Right atrium auricular region (tissue), 2 donors: ENCODE data around the gene CLCN6. TPM values are rescaled to one million over a fixed set of nuclear protein-coding genes. Genes with fewer than 3 reads are reported as not detected.
A peak's percentile ranks its signal among the peaks of the same experiment; 100 is the strongest.

Experiments
- DNase-seq: peaks from one replicate; pipeline ENCODE4 v3.0.0-alpha.2; 2019; ENCODE audit warnings: low spot score
- H3K27ac ChIP-seq, 2 donors: fragments of 200-600 bp; sonication (generic); 1 replicate in 1 of 2; 2 replicates in 1 of 2; pipeline ENCODE4 v1.5.1; 2016 to 2019
- H3K27me3 ChIP-seq, 2 donors: fragments of 200-600 bp; sonication (generic); one replicate each; pipeline versions ENCODE4 v1.5.1 to v1.6.0; 2017 to 2019
- H3K36me3 ChIP-seq: fragments of 200-600 bp; sonication (generic); one replicate; pipeline ENCODE4 v1.5.1; 2016
- H3K4me1 ChIP-seq, 2 donors: fragments of 200-600 bp; sonication (generic); one replicate each; pipeline versions ENCODE4 v1.5.1 to v1.6.0; 2017 to 2019
- H3K4me3 ChIP-seq, 2 donors: fragments of 200-600 bp; sonication (generic); 1 replicate in 1 of 2; 2 replicates in 1 of 2; pipeline ENCODE4 v1.5.1; 2017 to 2019; ENCODE audit warnings: mild to moderate bottlenecking in 1 of 2, moderate library complexity in 1 of 2
- H3K9me3 ChIP-seq, 2 donors: fragments of 200-600 bp; sonication (generic); one replicate each; pipeline ENCODE4 v1.5.1; 2019
- total RNA-seq, 2 donors: library from RNA; depleted of rRNA; stranded (reverse); fragments of >200 nt; gene quantifications; one replicate each; pipeline ENCODE4 v1.1.0, GENCODE V29; 2016
- TF ChIP-seq, protein P1 (sequence below), 2 donors: fragments of 200-600 bp; sonication (generic); IDR thresholded peaks; one replicate each; pipeline ENCODE4 v1.5.1; 2019; ENCODE audit warnings: antibody characterized with exemption in 2 of 2

The CLCN6 gene
- total RNA-seq, 2 donors from 2014 or later: 14.8 to 15.2 TPM

- Histone ChIP-seq H3K36me3 (peaks cover 12% of the 10 kb centered on the region), H3K4me1 (peaks cover 0 to 11% of the 10 kb centered on the region in 2 donors), H3K27ac (no peak overlapping the region), H3K27me3 (no peaks in the 10 kb centered on the region), H3K9me3 (no peaks in the 10 kb centered on the region), H3K4me3 (no peak overlapping the region)
- DNase-seq: no peak
- TF ChIP-seq, protein P1, sequence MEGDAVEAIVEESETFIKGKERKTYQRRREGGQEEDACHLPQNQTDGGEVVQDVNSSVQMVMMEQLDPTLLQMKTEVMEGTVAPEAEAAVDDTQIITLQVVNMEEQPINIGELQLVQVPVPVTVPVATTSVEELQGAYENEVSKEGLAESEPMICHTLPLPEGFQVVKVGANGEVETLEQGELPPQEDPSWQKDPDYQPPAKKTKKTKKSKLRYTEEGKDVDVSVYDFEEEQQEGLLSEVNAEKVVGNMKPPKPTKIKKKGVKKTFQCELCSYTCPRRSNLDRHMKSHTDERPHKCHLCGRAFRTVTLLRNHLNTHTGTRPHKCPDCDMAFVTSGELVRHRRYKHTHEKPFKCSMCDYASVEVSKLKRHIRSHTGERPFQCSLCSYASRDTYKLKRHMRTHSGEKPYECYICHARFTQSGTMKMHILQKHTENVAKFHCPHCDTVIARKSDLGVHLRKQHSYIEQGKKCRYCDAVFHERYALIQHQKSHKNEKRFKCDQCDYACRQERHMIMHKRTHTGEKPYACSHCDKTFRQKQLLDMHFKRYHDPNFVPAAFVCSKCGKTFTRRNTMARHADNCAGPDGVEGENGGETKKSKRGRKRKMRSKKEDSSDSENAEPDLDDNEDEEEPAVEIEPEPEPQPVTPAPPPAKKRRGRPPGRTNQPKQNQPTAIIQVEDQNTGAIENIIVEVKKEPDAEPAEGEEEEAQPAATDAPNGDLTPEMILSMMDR (IDR thresholded peaks at IDR 0.05): no peak
These were observed 45.2 kb downstream of the CLCN6 start for GRCh38 chr1:11851180-11851579.

DNA sequence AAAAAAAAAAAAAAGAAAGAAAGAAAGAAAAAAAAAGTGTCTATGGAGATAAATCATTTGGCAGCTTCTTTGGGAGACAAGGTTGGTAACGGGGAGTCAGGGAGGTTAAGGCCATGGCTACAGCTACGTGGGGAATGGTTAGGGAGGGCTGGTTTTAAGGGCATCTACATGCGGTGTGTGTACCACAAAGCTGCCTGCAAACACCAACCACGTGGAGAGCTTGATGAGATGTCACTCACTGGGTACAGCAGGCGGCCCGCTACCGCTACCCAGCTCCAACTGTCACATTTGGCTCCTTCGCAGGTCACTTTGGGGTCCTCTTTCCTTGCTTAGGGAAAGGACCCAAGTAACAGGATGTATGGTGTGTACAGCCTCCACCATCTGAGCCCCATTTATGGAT is 48.5 kb downstream of the CLCN6 start:
- no peak for DNase-seq
- TF ChIP-seq, protein P1 (IDR thresholded peaks at IDR 0.05): no peak
- peaks cover 19% of the 10 kb centered on the region for H3K36me3 ChIP-seq
- H3K4me3 ChIP-seq: no peak overlapping the region
- peaks cover 0 to 4% of the 10 kb centered on the region in 2 donors for H3K27me3 ChIP-seq
- peaks cover 0 to 8% of the 10 kb centered on the region in 2 donors for H3K4me1 ChIP-seq
- peak overlapping the region; percentile 42 to 94 for H3K27ac ChIP-seq
- H3K9me3 ChIP-seq: no peaks in the 10 kb centered on the region

DNA sequence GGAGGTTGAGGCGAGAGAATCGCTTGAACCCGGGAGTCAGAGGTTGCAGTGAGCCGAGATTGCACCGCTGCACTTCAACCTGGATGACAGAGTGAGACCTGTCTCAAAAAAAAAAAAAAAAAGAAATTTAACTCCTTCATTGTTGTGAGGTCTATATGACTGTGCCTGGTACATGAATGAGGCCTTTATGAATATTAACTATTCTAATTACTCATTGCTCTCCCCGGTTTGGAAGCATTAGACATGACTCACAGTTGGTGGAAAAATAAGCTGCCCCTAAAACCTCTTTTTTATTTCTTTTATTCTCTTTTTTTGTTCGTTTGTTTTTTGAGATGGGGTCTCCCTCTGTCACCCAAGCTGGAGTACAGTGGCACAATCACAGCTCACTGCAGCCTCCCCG is 49.4 kb downstream of the CLCN6 start:
- Histone ChIP-seq H3K9me3 (no peaks in the 10 kb centered on the region), H3K27ac (peak overlapping the region; percentile 72 to 94), H3K27me3 (peaks cover 0 to 4% of the 10 kb centered on the region in 2 donors), H3K4me1 (peaks cover 0 to 8% of the 10 kb centered on the region in 2 donors), H3K36me3 (peaks cover 19% of the 10 kb centered on the region), H3K4me3 (no peak overlapping the region)
- DNase-seq: no peak
- TF ChIP-seq, protein P1 (IDR thresholded peaks at IDR 0.05): no peak

DNA sequence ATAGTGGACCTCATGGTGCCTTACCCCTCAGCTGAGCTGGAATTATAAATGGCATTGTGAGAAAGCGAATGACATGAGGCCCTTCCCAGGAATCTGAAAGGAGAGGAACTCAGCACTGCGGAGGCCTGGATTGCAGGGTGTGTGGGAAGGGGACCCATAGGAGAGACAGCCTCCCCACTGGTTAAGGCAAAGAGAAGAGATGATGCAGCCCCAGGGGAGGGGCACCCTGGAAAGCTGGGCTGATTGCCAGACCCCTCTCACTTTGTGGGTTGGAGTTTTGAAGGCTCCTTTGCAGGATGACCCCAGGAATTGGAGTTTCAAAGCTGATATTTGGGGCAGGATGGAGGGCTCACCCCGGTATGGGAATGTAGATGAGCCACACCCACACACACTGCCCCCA is 50.7 kb downstream of the CLCN6 start:
- peak overlapping the region; percentile 72 to 94 for H3K27ac ChIP-seq
- H3K36me3 ChIP-seq: peaks cover 19% of the 10 kb centered on the region
- H3K4me3 ChIP-seq: peak overlapping the region; percentile 38 to 45
- DNase-seq: no peak
- H3K27me3 ChIP-seq: peaks cover 0 to 4% of the 10 kb centered on the region in 2 donors
- peaks cover 0 to 8% of the 10 kb centered on the region in 2 donors for H3K4me1 ChIP-seq
- H3K9me3 ChIP-seq: no peaks in the 10 kb centered on the region
- TF ChIP-seq, protein P1 (IDR thresholded peaks at IDR 0.05): no peak

GRCh38 chr1:11857164-11857851 is 51.3 kb downstream of the CLCN6 start:
- peak overlapping the region; percentile 38 to 45 for H3K4me3 ChIP-seq
- DNase-seq: no peak
- H3K27ac ChIP-seq: peak overlapping the region; percentile 72 to 94
- peaks cover 0 to 8% of the 10 kb centered on the region in 2 donors for H3K4me1 ChIP-seq
- H3K27me3 ChIP-seq: peaks cover 0 to 4% of the 10 kb centered on the region in 2 donors
- H3K9me3 ChIP-seq: no peaks in the 10 kb centered on the region
- TF ChIP-seq, protein P1 (IDR thresholded peaks at IDR 0.05): no peak
- H3K36me3 ChIP-seq: peaks cover 19% of the 10 kb centered on the region
